IMR-90 (cell line): ENCODE measurements around the gene COL27A1. TPM values are rescaled to one million over a fixed set of nuclear protein-coding genes. Genes with fewer than 3 reads are reported as not detected.

Experiments used
- ATAC-seq: fragments of 200-7000 bp; cut with Tn5 transposase; 2 replicates; pipeline ENCODE4 v1.9.1; 2020; ENCODE audit warnings: low read depth, mild to moderate bottlenecking, moderate library complexity
- BruUV-seq: library from RNA; stranded (reverse); fragments of 400-500 nt; replicated peaks from 2 replicates; lab custom pipeline; 2021; lab: Mats Ljungman, UMichigan
- CTCF ChIA-PET: fragments of 300-600 bp; formaldehyde crosslinking; extraction: SDS; loops from one replicate; lab custom pipeline; 2021; ENCODE audit warnings: antibody characterized with exemption; lab: Yijun Ruan, JAX
- POLR2A ChIA-PET: fragments of 300-600 bp; sonication (Branson Sonifier 250); formaldehyde crosslinking; loops from one replicate; lab custom pipeline; 2022; ENCODE audit warnings: antibody characterized with exemption; ENCODE audit not compliant: unreplicated experiment; lab: Charles Lee
- DNase-seq: peaks from one replicate; pipeline ENCODE4 v3.0.0; 2013
- H2AFZ ChIP-seq: replicated peaks from 2 replicates; pipeline ENCODE3; 2013; ENCODE audit warnings: low read length, mild to moderate bottlenecking; ENCODE audit not compliant: poor library complexity
- H2AK5ac ChIP-seq: 2 replicates; pipeline ENCODE4 v1.6.1; 2013; ENCODE audit warnings: low read depth, low read length, inconsistent platforms
- H2AK9ac ChIP-seq: replicated peaks from 2 replicates; pipeline ENCODE3; 2013; ENCODE audit warnings: mild to moderate bottlenecking, low read depth, low read length, moderate library complexity; ENCODE audit not compliant: poor library complexity
- H2BK120ac ChIP-seq: 2 replicates; pipeline ENCODE4 v1.6.1; 2013; ENCODE audit warnings: low read depth, low read length, inconsistent platforms
- H2BK15ac ChIP-seq: 3 replicates; pipeline ENCODE4 v1.6.1; 2013; ENCODE audit warnings: low read depth, low read length, inconsistent platforms
- H2BK20ac ChIP-seq: 2 replicates; pipeline ENCODE4 v1.6.1; 2013; ENCODE audit warnings: low read depth, mild to moderate bottlenecking, inconsistent platforms, low read length, moderate library complexity
- H2BK5ac ChIP-seq: 2 replicates; pipeline ENCODE4 v1.6.1; 2013; ENCODE audit warnings: mild to moderate bottlenecking, low read depth, low read length, inconsistent platforms; ENCODE audit not compliant: poor library complexity, severe bottlenecking
- H3K14ac ChIP-seq: replicated peaks from 2 replicates; pipeline ENCODE4 v1.6.1; 2013; ENCODE audit warnings: low read depth, low read length, inconsistent platforms
- H3K18ac ChIP-seq: 2 replicates; pipeline ENCODE4 v1.6.1; 2013; ENCODE audit warnings: low read depth, low read length, control low read depth
- H3K23ac ChIP-seq: 2 replicates; pipeline ENCODE4 v1.6.1; 2013; ENCODE audit warnings: low read depth, low read length, inconsistent platforms
- H3K27ac ChIP-seq: 2 replicates; pipeline ENCODE4 v1.5.1; 2013; ENCODE audit warnings: mild to moderate bottlenecking, control low read depth, low read length; ENCODE audit not compliant: insufficient read depth
- H3K27me3 ChIP-seq: 2 replicates; pipeline ENCODE4 v1.6.1; 2013; ENCODE audit warnings: low read length; ENCODE audit not compliant: control insufficient read depth, insufficient read depth
- H3K36me3 ChIP-seq: 2 replicates; pipeline ENCODE4 v1.6.1; 2013; ENCODE audit warnings: low read length, mixed read lengths; ENCODE audit not compliant: control insufficient read depth, insufficient read depth
- H3K4ac ChIP-seq: 2 replicates; pipeline ENCODE4 v1.6.1; 2013; ENCODE audit warnings: low read depth, low read length, inconsistent platforms
- H3K4me1 ChIP-seq: 2 replicates; pipeline ENCODE4 v1.6.1; 2013; ENCODE audit warnings: low read length, mixed read lengths; ENCODE audit not compliant: control insufficient read depth, insufficient read depth
- H3K4me2 ChIP-seq: 2 replicates; pipeline ENCODE4 v1.6.1; 2013; ENCODE audit warnings: low read depth, mild to moderate bottlenecking, control low read depth, low read length, moderate library complexity
- H3K4me3 ChIP-seq: 2 replicates; pipeline ENCODE4 v1.5.1; 2013; ENCODE audit warnings: low read depth, mild to moderate bottlenecking, control low read depth, low read length, moderate library complexity; ENCODE audit not compliant: insufficient read depth
- H3K56ac ChIP-seq: 2 replicates; pipeline ENCODE4 v1.6.1; 2013; ENCODE audit warnings: low read length, inconsistent platforms; ENCODE audit not compliant: insufficient read depth; ENCODE audit errors: extremely low read depth
- H3K79me1 ChIP-seq, 2 experiments: 2 replicates each; pipeline ENCODE4 v1.6.1; 2013; ENCODE audit warnings: low read length in 2 of 2, inconsistent platforms in 1 of 2, low read depth in 1 of 2
- H3K9ac ChIP-seq: 2 replicates; pipeline ENCODE4 v1.6.1; 2013; ENCODE audit warnings: low read depth, low read length, control low read depth
- H3K9me1 ChIP-seq: 2 replicates; pipeline ENCODE4 v1.6.1; 2013; ENCODE audit warnings: low read length, inconsistent platforms; ENCODE audit not compliant: insufficient read depth
- H3K9me3 ChIP-seq: 2 replicates; pipeline ENCODE4 v1.6.1; 2013; ENCODE audit warnings: low read length; ENCODE audit not compliant: control insufficient read depth, insufficient read depth
- H4K20me1 ChIP-seq: 2 replicates; pipeline ENCODE4 v1.6.1; 2013; ENCODE audit warnings: low read length, inconsistent platforms; ENCODE audit not compliant: insufficient read depth
- H4K5ac ChIP-seq: 2 replicates; pipeline ENCODE4 v1.6.1; 2013; ENCODE audit warnings: mild to moderate bottlenecking, low read depth, low read length, control low read depth
- H4K8ac ChIP-seq, 2 experiments: 2 replicates each; pipeline ENCODE4 v1.6.1; 2013; ENCODE audit warnings: low read depth in 2 of 2, low read length in 2 of 2, control low read depth in 1 of 2, inconsistent platforms in 1 of 2
- H4K91ac ChIP-seq: 2 replicates; pipeline ENCODE4 v1.6.1; 2013; ENCODE audit warnings: low read depth, low read length, inconsistent platforms; ENCODE audit not compliant: insufficient read depth
- MXI1 ChIP-seq: IDR thresholded peaks from 2 replicates; pipeline ENCODE4 v1.6.1; 2012; ENCODE audit warnings: low read depth, mild to moderate bottlenecking, low read length, moderate library complexity, borderline replicate concordance
- NFE2L2 ChIP-seq: fragments of 150-350 bp; IDR thresholded peaks from 2 replicates; pipeline ENCODE4 v1.6.1; 2016; ENCODE audit warnings: low read depth, mild to moderate bottlenecking, low read length
- WGBS, 2 experiments: methylation state at CpG; one replicate each; pipeline versions ENCODE4 v1.1.5 to v1.1.7; 2013; ENCODE audit warnings: missing lambda C conversion rate in 2 of 2; ENCODE audit not compliant: insufficient read length in 1 of 2; ENCODE audit errors: extremely low coverage in 2 of 2; 5-methylcytosine and 5-hydroxymethylcytosine counted together
- dilution Hi-C: fragments of 300-500 bp; cut with HindIII; formaldehyde crosslinking; loops from one replicate; pipeline ENCODE4 v1.14.3; 2018; ENCODE audit warnings: low sequenced_read_pairs; ENCODE audit not compliant: unreplicated experiment
- in situ Hi-C: fragments of 300-500 bp; cut with MboI; formaldehyde crosslinking; loops from 3 replicates; pipeline ENCODE4 v1.14.3; 2019; ENCODE audit warnings: low sequenced_read_pairs, inconsistent platforms, mixed read lengths
- intact Hi-C: fragments of 100-400 bp; cut with micrococcal nuclease; formaldehyde crosslinking; loops from 2 replicates; pipeline ENCODE4 v1.10.0; 2022
- polyA plus RNA-seq, 3 experiments: library from polyadenylated mRNA; depleted of rRNA; stranded (reverse); fragments of >200 nt; gene quantifications; 2 replicates each; pipeline ENCODE4 v1.2.3, GENCODE V29; 2012; ENCODE audit warnings: low replicate concordance in 1 of 3
- total RNA-seq: library from RNA; depleted of rRNA; stranded (reverse); fragments of >200 nt; gene quantifications from 2 replicates; pipeline ENCODE4 v1.2.3, GENCODE V29; 2012

COL27A1 gene
- total and polyA plus RNA-seq, 2 of the 4 experiments (the other 2 are of a cell fraction): 3.2 to 18.3 TPM

DNA sequence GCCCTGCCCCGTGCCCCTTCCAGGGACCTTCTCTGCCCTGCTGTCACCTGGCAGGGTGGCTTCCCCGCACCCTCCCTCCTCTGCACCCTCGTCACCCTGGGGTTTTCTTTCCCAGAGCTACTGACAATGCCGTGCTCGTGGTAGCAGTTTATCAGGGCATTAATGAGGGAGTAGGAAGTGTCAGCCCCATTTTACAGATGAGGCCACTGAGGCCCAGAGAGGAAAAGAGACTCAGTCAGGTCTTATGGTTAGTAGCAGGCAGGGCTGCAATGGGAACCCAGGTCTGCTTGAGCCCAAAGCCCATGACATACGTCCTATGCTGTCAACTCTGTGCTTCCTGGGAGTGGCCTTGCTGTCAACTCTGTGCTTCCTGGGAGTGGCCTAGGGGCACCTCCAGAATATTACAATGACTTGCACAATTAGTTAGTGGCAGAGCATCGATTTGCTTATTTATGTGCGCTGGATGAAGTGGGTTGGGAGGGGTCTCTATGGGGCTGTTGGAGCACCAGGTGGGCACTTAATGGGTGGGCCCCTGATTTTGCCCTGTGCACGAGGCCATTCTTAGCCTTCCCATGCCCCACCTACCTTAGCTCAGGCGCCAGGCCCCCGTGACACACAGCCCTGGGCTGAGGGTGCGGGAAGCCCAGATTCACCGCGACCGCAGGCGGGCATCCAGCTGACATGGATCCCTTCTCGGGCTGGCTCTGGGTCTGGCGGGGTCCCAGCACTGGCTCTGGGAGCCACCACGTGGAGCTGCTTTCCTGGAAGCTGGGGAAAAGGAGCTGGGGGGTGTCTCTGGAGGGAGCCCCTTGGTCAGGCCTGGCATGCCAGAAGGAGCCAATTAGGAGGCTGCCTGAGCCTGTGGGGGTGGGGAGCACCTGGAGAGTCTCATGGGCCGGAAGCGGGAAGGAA lies 85.6 kb downstream of the COL27A1 start:
- ATAC-seq: no peak
- H3K14ac ChIP-seq: no peak overlapping the region
- in situ Hi-C loops: no loop called here
- no peak for DNase-seq
- H3K4ac ChIP-seq: no peak overlapping the region
- no peak overlapping the region for H3K27ac ChIP-seq
- H3K36me3 ChIP-seq: peaks cover 23% of the 10 kb centered on the region; the same call in 1 of the 2 replicates
- H4K8ac ChIP-seq: no peak overlapping the region
- no peak overlapping the region for H2AK9ac ChIP-seq
- no peak overlapping the region for H3K23ac ChIP-seq
- ChIA-PET POLR2A (no interaction called here), CTCF (no interaction called here)
- WGBS, 2 experiments: no CpG with 5 or more reads among the region's 21 CpGs
- no peak overlapping the region for H2BK15ac ChIP-seq
- no TSS peak for BruUV-seq
- no peak overlapping the region for H2BK120ac ChIP-seq
- dilution Hi-C loops: no loop called here
- intact Hi-C loops: no loop called here
- TF ChIP-seq MXI1 (no peak), NFE2L2 (peak; percentile 38; the same call in 1 of the 2 replicates)
- H3K27me3 ChIP-seq: no peaks in the 10 kb centered on the region
- no peak overlapping the region for H4K91ac ChIP-seq
- H4K5ac ChIP-seq: no peak overlapping the region
- no peaks in the 10 kb centered on the region for H3K79me1 ChIP-seq
- H3K9me1 ChIP-seq: no peaks in the 10 kb centered on the region; the same call in 1 of the 2 replicates
- H2BK20ac ChIP-seq: no peak overlapping the region
- no peaks in the 10 kb centered on the region for H4K20me1 ChIP-seq
- H3K56ac ChIP-seq: no peak overlapping the region
- H2AFZ ChIP-seq: no peak overlapping the region
- no peak overlapping the region for H3K4me3 ChIP-seq
- H3K18ac ChIP-seq: no peak overlapping the region
- H3K9me3 ChIP-seq: no peaks in the 10 kb centered on the region
- H3K4me1 ChIP-seq: no peaks in the 10 kb centered on the region
- no peak overlapping the region for H3K4me2 ChIP-seq
- no peak overlapping the region; the same call in 1 of the 2 replicates for H2AK5ac ChIP-seq
- no peak overlapping the region for H2BK5ac ChIP-seq
- H3K9ac ChIP-seq: no peak overlapping the region
